ENCODE results near the gene TFEB. TPM values are rescaled to one million over a fixed set of nuclear protein-coding genes. Genes with fewer than 3 reads are reported as not detected.

TFEB gene
- total RNA-seq, 1 experiment from 2014 or later = 6.6 TPM

GRCh38 chr6:41663568-41663967 is 71.8 kb downstream of the TFEB start:
- Mint-ChIP-seq H3K9me3 (ENCODE audit: low read depth, unreplicated experiment) (no peaks in the 10 kb centered on the region), H3K36me3 (ENCODE audit: insufficient read depth, unreplicated experiment) (no peaks in the 10 kb centered on the region), H3K27me3 (ENCODE audit: unreplicated experiment) (peaks cover 94% of the 10 kb centered on the region), H3K27ac (ENCODE audit: unreplicated experiment) (no peak overlapping the region), H3K4me1 (ENCODE audit: low read depth, unreplicated experiment) (no peaks in the 10 kb centered on the region), H3K4me3 (ENCODE audit: low read depth, unreplicated experiment) (no peak overlapping the region)
- intact Hi-C loops (cut with micrococcal nuclease; ENCODE audit: unreplicated experiment) = no loop called here
- TF ChIP-seq CTCF (IDR thresholded peaks at IDR 0.05; ENCODE audit: unreplicated experiment) = no peak
- DNase-seq = no peak
- CTCF ChIA-PET = no interaction called here
- no TSS peak for BruUV-seq (replicated peaks)

GRCh38 chr6:41659935-41660334 is 75.5 kb downstream of the TFEB start:
- no peaks in the 10 kb centered on the region for H3K4me1 Mint-ChIP-seq (ENCODE audit: low read depth, unreplicated experiment)
- H3K36me3 Mint-ChIP-seq (ENCODE audit: insufficient read depth, unreplicated experiment) = no peaks in the 10 kb centered on the region
- no TSS peak for BruUV-seq (replicated peaks)
- no peak for TF ChIP-seq CTCF (IDR thresholded peaks at IDR 0.05; ENCODE audit: unreplicated experiment)
- H3K27ac Mint-ChIP-seq (ENCODE audit: unreplicated experiment) = no peak overlapping the region
- intact Hi-C loops (cut with micrococcal nuclease; ENCODE audit: unreplicated experiment) = no loop called here
- H3K4me3 Mint-ChIP-seq (ENCODE audit: low read depth, unreplicated experiment) = no peak overlapping the region
- peaks cover 80% of the 10 kb centered on the region for H3K27me3 Mint-ChIP-seq (ENCODE audit: unreplicated experiment)
- DNase-seq = no peak
- CTCF ChIA-PET = no interaction called here
- H3K9me3 Mint-ChIP-seq (ENCODE audit: low read depth, unreplicated experiment) = no peaks in the 10 kb centered on the region

GRCh38 chr6:41658636-41659035 is 76.8 kb downstream of the TFEB start:
- no peak for TF ChIP-seq CTCF (IDR thresholded peaks at IDR 0.05; ENCODE audit: unreplicated experiment)
- no peak overlapping the region for H3K27ac Mint-ChIP-seq (ENCODE audit: unreplicated experiment)
- no TSS peak for BruUV-seq (replicated peaks)
- no peaks in the 10 kb centered on the region for H3K4me1 Mint-ChIP-seq (ENCODE audit: low read depth, unreplicated experiment)
- no peak for DNase-seq
- H3K9me3 Mint-ChIP-seq (ENCODE audit: low read depth, unreplicated experiment) = no peaks in the 10 kb centered on the region
- H3K4me3 Mint-ChIP-seq (ENCODE audit: low read depth, unreplicated experiment) = no peak overlapping the region
- CTCF ChIA-PET = no interaction called here
- no peaks in the 10 kb centered on the region for H3K36me3 Mint-ChIP-seq (ENCODE audit: insufficient read depth, unreplicated experiment)
- intact Hi-C loops (cut with micrococcal nuclease; ENCODE audit: unreplicated experiment) = no loop called here
- peaks cover 67% of the 10 kb centered on the region for H3K27me3 Mint-ChIP-seq (ENCODE audit: unreplicated experiment)

GRCh38 chr6:41657131-41658094 is 78.0 kb downstream of the TFEB start:
- CTCF ChIA-PET = no interaction called here
- Mint-ChIP-seq H3K27me3 (ENCODE audit: unreplicated experiment) (peaks cover 55% of the 10 kb centered on the region), H3K9me3 (ENCODE audit: low read depth, unreplicated experiment) (no peaks in the 10 kb centered on the region), H3K4me1 (ENCODE audit: low read depth, unreplicated experiment) (no peaks in the 10 kb centered on the region), H3K4me3 (ENCODE audit: low read depth, unreplicated experiment) (no peak overlapping the region), H3K27ac (ENCODE audit: unreplicated experiment) (no peak overlapping the region), H3K36me3 (ENCODE audit: insufficient read depth, unreplicated experiment) (no peaks in the 10 kb centered on the region)
- intact Hi-C loops (cut with micrococcal nuclease; ENCODE audit: unreplicated experiment) = no loop called here
- DNase-seq = no peak
- BruUV-seq (replicated peaks) = no TSS peak
- TF ChIP-seq CTCF (IDR thresholded peaks at IDR 0.05; ENCODE audit: unreplicated experiment) = no peak
